22Rv1 (cell line): ENCODE measurements around the gene HDDC2.

Source experiments
- ZFX ChIP-seq: fragments of 450-650 bp; IDR thresholded peaks from 2 replicates; pipeline ENCODE4 v1.6.1; 2017; ENCODE audit warnings: antibody characterized with exemption, borderline replicate concordance
- TF ChIP-seq, protein P1 (sequence below): fragments of 450-650 bp; IDR thresholded peaks from 2 replicates; pipeline ENCODE4 v1.5.1; 2017; ENCODE audit warnings: mild to moderate bottlenecking

DNA sequence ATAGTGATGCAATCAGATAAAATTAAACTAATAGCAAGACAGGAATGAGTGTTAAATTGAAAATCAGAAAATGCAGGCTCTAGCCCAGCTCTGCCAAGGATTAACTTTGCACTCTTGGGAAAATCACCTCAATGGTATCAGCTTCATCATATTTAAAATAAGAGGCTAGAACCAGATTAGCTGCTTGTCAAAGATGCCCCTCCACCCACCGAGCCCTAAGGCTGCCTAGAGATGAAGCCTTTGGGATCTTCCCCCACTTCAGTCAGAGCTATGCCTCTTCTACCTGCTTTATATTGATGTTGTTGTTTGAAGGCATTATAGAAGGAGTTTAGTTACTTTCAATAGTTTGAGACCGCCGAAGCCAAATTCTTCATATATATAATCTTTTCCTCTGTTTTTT lies 47.4 kb downstream of the HDDC2 start:
- TF ChIP-seq, protein P1, sequence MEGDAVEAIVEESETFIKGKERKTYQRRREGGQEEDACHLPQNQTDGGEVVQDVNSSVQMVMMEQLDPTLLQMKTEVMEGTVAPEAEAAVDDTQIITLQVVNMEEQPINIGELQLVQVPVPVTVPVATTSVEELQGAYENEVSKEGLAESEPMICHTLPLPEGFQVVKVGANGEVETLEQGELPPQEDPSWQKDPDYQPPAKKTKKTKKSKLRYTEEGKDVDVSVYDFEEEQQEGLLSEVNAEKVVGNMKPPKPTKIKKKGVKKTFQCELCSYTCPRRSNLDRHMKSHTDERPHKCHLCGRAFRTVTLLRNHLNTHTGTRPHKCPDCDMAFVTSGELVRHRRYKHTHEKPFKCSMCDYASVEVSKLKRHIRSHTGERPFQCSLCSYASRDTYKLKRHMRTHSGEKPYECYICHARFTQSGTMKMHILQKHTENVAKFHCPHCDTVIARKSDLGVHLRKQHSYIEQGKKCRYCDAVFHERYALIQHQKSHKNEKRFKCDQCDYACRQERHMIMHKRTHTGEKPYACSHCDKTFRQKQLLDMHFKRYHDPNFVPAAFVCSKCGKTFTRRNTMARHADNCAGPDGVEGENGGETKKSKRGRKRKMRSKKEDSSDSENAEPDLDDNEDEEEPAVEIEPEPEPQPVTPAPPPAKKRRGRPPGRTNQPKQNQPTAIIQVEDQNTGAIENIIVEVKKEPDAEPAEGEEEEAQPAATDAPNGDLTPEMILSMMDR: no peak
- TF ChIP-seq ZFX: no peak
